ENCODE results near the gene DPH2.

The DPH2 gene

DNA sequence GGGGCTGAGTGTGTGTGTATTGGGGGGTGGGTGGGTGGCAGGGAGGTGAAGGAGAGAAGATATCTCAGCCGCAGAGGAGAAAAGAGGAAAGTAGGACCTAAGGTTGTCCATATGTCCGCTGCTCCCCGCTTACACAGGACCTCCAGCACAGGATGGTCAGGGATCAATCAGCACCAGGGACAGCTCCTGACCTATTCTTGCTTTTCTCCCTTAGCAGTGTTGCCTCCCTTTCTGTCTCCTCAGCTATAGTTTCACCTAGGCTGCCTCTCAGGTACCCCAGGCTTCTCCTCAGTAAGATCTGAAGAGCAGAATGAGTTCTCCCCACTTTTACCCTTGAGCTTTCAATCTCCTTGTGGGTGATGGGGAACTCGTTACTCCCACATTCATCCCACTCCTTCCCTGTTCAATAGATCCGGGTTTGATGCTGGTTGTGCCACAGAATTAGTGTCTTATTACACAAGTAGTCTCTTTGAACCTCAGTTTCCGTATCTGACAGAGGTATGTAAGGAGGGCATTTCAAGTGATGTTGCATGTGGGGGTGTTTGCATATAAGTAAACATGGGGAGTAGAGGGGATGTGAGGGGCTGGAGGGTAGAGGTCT lies 1.4 kb upstream of the DPH2 start:
- DNase-seq, result no peak

DNA sequence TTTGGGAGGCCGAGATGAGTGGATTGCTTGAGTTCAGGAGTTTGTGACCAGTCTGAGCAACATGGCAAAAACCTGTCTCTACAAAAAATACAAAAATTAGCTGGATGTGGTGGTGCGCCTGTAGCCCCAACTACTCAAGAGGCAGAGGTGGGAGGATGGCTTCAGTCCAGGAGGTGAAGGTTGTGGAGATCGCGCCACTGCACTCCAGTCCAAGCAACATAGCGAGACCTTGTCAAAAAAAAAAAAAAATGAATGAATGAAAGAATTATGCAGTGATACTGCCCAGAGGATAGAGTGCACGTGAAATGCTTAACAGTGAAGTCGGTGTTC lies 429 bp upstream of the DPH2 start:
- DNase-seq, result no peak

DNA sequence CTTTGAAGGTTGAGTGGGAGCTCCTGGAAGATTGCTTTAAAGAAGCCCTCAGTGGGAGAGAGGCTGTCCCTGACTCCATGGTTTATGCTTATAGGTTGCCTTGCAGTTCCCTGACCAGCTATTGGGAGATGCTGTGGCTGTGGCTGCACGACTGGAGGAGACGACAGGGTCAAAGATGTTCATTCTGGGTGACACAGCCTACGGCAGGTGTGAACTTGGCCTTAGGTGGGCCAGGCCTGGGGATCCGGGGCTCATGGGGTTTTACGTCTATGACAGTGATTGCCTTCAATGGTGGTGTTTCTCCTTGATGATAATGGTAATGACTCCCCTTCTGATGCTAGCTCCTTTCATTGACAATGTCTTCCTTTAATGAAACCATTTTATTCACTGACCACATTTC lies 692 bp downstream of the DPH2 start:
- no peak for DNase-seq

DNA sequence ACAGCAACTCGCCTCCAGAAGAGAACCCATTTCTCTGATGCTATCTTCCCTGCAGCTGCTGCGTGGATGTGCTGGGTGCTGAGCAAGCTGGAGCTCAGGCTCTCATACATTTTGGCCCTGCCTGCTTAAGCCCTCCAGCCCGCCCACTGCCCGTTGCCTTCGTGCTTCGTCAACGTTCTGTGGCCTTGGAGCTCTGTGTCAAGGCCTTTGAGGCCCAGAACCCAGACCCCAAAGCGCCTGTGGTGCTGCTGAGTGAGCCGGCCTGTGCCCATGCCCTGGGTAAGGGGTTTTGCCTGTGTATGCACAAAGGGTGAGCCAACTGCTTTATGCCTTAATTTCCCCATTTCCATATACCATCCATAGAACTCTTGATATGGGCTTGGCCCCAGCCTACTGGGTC lies 1.1 kb downstream of the DPH2 start:
- no peak for DNase-seq

DNA sequence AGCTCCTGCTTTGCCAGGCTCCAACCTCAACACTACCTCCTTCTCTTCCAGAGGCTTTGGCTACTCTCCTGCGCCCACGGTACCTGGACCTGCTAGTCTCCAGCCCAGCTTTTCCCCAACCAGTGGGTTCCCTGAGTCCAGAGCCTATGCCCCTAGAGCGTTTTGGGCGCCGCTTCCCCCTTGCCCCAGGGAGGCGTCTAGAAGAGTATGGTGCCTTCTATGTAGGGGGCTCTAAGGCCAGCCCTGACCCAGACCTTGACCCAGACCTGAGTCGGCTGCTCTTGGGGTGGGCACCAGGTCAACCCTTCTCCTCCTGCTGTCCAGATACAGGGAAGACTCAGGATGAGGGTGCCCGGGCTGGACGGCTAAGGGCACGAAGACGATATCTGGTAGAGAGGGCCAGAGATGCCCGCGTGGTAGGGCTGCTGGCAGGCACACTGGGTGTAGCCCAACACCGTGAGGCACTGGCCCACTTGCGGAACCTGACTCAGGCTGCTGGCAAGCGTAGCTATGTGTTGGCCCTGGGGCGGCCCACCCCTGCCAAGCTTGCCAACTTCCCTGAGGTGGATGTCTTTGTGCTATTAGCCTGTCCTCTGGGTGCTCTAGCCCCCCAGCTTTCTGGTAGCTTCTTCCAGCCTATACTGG lies 1.6 kb downstream of the DPH2 start:
- DNase-seq, result no peak

DNA sequence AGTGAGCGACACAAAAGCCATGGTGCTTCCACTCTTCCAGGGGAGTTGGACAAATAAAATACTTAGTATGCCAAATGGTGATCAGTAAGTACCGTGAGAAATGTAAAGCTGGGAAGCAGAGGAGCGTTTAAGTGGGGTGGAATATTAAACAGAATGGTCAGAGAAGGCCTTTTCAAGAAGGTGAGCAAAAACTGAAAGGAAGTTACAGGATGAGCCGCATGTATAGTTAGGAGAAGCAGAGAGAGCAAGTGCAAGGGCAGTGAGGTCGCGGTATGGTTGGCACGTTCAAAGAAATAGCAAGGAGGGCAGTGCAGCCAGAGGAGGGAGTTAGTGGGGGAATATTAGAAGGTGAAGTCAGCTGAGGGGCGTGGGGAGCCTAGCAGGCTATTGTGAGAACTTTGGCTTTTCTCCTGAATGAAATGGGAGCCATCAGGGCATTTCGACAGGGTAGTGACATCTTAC lies 4.2 kb downstream of the DPH2 start:
- DNase-seq, result no peak

DNA sequence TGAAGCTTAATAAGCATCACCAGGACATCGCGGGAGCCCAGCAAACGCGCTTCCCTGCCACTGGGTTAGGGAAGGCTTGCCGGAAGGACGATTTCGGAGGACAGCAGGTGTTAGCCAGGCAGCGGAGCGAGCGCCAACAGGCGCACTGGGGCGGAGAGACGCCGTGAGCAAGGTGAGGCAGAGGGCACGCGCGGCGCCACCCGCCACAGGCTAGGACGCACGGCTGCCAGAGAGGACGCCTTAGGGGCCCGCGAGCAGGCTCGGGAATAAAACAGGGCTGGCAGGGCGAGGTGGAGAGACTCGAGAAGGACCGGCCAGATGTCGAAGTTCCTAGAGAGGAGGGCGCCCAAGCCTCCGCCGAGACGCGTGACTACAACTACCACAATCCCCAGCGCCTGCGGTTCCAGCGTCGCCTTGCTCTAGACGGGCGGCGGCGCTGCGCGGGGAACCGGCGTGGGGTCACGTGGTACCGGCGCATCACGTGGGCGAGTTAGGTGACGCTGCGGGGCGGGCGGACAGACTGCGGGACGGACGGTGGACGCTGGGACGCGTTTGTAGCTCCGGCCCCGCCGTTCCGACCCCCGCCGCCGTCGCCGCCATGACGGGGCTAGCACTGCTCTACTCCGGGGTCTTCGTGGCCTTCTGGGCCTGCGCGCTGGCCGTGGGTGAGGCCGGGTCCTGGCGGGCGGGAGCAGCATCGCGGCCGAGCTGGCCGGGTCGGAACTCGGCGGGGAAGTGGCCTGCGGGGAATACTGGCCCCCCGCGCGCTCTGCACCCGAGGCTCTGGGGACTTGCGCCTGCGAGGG lies 4.8 kb downstream of the DPH2 start, which contains the start of gene ATP6V0B:
Gene ATP6V0B, plus strand, starts transcription at position 518 of the 806 bp plus-strand sequence. Its CDS starts 81 bp downstream, at position 599.
- peak; percentile 96 for DNase-seq

DNA sequence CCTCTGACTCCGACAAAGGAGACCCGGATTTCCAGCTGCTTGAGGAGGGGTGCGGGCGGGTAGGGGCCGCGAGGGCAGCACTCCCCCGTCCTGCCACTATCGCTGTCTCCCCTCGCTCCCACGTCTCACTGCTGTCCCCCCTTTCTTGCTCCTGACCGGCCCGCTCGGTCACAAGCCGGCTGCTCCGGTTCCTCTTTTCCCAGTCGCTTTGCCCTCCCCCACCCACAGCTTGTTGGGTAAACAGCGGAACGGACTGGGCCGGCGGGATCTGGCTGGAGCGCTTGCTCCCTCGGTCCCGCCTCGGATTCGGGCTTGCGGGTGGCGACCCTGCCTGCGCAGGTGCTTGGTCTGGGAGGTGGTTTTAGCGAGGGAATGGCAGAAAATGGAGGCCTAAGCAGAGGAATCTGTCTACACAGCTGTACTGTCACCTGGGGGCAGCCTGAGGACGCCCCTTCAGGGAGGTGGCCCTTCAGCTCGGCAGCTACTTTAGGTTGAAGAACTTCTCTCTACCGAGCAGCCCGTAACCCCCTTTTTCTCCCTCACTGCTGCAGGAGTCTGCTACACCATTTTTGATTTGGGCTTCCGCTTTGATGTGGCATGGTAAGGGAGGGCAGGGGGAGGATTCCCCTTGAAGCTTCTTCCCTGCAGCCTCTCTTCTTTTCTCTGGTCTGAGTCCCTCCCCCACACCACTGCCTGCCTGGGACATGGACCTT lies 5.6 kb downstream of the DPH2 start:
- DNase-seq, result peak; percentile 28

DNA sequence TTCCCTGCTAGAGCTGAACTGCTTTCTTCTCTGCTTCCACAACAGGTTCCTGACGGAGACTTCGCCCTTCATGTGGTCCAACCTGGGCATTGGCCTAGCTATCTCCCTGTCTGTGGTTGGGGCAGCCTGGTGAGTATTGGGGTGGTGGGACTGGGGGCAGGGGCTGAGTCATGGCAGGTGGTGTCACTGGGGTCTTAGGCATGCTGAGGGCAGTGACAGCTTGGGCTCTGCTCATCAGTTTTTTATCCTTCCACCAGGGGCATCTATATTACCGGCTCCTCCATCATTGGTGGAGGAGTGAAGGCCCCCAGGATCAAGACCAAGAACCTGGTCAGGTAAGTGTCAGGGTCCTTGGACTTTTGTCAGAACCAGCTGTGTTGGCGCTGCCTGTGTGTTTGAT lies 6.2 kb downstream of the DPH2 start:
- no peak for DNase-seq

DNA sequence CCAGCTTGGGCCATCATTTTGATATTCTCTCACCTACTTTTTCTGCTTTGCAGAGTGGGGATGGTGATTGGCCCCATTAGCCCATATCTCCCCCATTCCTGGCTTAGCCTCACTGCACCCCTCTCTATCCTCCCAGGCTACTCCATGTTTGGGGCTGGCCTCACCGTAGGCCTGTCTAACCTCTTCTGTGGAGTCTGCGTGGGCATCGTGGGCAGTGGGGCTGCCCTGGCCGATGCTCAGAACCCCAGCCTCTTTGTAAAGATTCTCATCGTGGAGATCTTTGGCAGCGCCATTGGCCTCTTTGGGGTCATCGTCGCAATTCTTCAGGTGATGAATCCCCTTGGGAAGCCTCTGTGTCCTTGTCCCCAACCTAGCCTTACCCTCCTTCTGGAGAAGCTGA lies 7.1 kb downstream of the DPH2 start:
- no peak for DNase-seq

DNA sequence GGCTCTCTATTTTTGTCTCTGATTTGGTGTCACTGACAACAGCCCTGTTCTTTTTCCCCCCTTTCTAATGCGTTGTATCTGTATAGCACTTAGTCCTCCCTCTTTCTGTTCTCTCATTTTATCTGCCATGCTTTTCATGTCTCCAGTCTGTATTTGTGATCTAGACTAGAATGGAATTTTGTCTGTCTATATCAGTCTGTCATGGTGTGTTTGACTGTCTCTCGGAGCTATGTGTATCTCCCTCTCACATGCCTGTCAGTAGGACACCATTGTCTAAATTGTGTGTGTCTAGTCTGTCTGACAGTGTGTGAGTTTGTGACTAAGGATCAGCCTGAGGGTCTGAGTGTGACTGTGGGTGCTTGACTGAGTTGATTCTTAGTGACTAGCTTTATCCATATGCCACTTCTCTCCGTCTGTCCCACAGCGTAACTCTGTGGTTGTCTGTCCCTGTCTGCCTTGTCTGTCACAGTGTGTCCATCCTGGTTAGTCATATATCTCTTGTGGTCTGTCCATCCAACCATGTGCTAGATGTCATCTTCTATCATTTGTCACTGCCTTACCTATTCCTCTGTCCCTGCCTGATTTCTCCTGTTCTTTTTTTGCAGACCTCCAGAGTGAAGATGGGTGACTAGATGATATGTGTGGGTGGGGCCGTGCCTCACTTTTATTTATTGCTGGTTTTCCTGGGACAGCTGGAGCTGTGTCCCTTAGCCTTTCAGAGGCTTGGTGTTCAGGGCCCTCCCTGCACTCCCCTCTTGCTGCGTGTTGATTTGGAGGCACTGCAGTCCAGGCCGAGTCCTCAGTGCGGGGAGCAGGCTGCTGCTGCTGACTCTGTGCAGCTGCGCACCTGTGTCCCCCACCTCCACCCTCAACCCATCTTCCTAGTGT lies 7.8 kb downstream of the DPH2 start:
- no peak for DNase-seq

DNA sequence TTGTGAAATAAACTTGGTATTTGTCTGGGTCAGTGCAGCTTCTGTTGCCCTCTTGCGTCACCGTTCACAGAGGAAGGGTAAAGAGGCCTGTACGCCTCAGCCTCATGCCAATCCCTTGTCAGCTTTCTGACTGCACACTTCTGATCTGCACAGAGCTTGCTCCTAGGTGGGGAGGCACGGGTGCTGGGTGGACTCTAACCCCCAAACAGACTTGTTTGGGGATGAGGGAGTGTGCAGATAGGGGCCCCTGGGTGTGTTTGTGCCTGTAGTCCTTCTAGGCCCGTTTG lies 8.4 kb downstream of the DPH2 start:
- no peak for DNase-seq

DNA sequence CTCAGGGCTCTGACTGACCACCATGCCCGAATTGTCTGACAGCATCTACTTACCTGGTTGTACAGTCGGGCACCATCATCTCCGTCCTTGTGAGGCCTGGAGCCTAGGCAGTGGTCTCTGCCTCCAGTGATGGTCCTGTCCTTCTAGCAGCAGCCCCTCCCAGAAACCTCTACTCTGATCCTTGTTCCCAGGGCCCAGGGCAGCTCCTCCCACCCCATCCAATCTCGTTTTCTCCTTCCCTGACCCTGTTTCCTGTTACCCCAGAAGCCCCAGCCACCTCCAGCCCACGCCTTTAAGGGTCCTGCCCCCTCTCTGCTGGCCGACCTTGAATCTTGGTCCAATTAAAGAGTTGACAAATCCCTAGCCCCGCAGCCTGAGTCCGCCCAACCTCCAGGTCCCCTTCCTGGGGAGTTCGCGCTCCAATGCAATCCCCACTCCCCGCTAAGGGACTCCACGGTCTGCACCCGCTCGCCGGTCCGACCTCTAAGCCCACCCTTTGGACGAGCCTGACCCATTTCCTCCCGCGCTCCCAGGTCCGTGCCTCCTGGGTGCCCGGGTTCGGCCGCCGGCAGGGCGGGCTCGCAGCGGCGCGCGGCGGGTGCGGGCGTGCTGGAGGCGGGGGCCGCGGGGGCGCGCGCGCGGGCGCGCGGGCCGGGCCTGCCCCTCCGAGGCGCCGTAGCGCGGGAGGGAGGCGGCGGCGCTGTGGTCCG lies 8.9 kb downstream of the DPH2 start, which contains the start of gene B4GALT2:
Gene B4GALT2, plus strand, starts transcription at position 660 of the 710 bp plus-strand sequence. CDS start 1,951 bp downstream, outside the sequence.
- DNase-seq, result no peak

DNA sequence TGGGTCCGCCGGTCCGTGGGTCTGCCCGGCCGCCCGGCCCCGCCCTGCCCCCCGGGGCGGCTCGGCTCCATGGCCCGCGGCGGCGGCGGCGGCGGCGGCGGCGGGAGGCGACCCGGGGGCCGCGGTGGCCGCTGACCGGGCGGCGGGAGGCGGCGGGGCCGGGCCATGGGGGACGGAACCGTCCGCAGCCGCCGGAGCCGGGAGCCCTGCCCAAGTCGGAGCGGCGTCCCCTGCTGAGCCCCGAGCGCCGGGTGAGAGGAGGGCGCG lies 9.4 kb downstream of the DPH2 start:
- no peak for DNase-seq

DNA sequence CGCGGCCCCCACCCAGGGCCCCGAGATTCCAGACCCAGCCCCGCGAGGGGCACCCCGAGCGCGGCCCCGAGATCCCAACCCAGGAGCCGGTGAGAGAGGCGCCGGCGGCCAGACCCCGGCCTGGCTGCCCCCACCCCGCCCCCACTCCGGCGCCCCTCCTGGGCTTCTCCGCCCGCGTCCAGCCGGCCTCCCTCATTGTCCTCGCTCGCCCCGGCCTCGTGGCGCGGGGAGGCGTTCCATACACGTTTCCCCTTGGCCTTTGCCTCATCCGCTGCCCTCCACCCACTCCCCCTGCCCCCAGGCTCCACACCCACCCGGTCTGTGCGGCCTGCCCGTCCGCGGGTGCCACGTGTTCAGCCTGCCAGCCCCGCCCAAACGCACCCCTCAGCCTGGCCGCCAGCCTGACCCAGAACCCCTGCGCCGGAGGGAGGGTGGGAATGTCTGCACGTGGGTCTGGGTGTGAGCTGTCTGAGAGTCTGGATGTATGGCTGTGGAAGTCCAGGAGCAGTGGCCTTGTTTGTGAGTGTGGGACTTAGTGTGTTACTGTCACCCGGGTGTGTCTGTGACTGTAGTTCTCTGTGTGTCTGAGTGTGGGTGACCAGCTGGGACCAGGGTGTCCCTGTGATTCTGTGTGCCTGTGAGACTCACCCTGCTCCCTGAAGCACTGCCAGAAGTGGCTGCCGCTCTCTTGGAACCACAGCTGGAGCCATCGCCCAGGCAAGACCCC lies 9.9 kb downstream of the DPH2 start:
- DNase-seq, result no peak

DNA sequence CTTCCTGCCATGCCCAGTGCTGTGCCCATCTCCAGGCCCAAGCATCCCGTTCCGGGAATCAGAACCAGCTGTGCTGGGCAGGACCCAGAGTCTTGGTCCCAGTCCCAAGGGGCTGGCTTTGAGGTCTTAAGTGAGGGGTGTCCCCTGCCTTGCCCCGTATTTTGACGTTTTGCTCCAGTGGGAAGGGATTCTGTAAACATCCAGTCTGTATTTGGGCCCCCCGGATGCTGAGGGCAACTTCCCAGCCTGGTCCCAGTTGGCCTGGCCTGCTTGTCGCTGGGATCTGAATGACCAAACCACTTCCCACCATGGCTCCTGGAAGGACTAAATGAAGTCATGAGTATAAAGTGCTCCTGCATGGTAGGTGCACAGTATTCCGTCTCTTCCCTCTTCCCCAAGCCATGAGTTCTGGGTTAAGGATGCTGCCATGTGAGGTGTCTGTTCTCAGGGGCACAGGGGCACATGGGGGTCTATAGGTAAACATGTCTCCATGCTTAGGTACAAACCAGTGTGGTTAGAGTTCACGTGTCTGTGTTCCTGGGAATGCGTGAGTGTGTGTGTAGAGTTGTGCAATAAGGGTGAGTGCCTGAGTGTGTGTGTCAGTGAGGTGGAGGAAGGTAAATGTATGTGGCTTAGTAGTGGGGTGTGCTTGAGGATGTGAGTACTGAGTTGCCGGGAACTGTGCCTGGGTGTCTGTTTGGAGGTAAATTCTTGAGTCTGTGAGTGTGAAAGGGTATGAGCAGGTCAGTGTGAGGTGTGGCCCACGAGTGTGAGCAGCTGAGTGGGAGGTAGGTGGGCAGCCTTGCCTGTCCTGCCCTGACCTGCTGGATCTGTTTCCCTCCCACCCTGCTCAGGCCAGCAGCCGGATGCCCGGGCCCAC lies 10.7 kb downstream of the DPH2 start:
- no peak for DNase-seq

DNA sequence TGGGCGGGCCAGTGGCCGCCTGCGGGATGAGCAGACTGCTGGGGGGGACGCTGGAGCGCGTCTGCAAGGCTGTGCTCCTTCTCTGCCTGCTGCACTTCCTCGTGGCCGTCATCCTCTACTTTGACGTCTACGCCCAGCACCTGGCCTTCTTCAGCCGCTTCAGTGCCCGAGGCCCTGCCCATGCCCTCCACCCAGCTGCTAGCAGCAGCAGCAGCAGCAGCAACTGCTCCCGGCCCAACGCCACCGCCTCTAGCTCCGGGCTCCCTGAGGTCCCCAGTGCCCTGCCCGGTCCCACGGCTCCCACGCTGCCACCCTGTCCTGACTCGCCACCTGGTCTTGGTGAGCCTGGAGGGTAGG lies 11.3 kb downstream of the DPH2 start:
- no peak for DNase-seq

DNA sequence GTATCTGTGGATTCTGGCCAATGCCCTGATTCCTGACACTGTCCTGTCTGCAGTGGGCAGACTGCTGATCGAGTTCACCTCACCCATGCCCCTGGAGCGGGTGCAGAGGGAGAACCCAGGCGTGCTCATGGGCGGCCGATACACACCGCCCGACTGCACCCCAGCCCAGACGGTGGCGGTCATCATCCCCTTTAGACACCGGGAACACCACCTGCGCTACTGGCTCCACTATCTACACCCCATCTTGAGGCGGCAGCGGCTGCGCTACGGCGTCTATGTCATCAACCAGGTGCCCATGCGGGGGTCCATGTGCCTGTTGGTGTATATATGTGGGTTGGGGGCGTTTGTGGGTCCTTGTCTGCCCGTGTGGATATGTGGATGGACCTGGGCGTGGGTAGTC lies 11.8 kb downstream of the DPH2 start:
- DNase-seq, result no peak

DNA sequence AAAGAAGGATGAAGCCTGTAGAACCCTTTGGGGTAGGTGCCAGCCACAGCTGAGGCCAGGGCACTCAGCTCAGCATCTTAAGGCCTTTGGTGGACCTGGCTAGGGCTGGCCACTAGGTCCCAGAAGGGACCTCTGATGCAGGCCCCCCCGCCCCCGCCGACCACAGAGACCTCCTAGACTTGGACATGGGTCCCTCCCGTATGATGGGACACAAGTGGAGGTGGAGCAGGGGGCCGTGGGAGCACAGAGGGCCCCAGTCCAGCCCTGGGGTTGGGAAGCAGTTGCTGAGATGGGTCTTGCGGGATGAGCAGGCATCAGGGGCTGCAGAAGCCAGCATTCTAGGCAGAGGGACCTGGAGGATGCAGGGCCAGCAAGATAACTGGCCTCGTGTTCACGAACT lies 12.4 kb downstream of the DPH2 start:
- no peak for DNase-seq

DNA sequence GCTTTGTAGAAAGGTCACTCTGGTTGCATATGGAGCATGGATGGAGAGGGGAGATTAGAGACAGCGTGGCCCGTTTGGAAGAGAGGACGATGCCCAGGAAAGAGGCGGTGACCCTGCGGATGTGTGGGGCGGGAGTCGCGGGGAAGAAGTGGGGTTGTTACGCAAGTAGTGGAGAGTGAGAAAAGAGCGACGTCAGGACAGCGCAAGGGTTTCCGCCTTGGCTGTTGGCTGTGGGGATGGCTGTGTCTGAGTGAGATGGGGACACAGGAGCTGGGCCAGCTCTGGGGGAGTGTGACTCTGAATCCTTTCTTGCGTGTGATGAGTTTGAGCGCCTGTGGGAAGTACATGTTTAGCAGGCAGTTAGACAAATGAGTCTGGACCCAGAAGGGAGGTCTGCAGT lies 13.0 kb downstream of the DPH2 start:
- DNase-seq, result no peak
